HepG2 (cell line): Measurements from ENCODE around the gene JTB. TPM values are rescaled to one million over a fixed set of nuclear protein-coding genes. Genes with fewer than 3 reads are reported as not detected.

ENCODE experiments used
- CEBPB ChIP-seq: IDR thresholded peaks from 2 replicates; pipeline ENCODE4 v1.6.1; 2011; ENCODE audit warnings: low read depth, low read length, improper control_type of control experiment, borderline replicate concordance
- ETV5 ChIP-seq: IDR thresholded peaks from 2 replicates; pipeline ENCODE4 v1.6.1; 2018; ENCODE audit warnings: missing biosample characterization, missing genetic modification reagents, inconsistent platforms, borderline replicate concordance
- KAT2B ChIP-seq: fragments of 150-350 bp; IDR thresholded peaks from 2 replicates; pipeline ENCODE4 v1.6.1; 2014; ENCODE audit warnings: low read depth, low read length, borderline replicate concordance
- MBD4 ChIP-seq: IDR thresholded peaks from 2 replicates; pipeline ENCODE4 v1.6.1; 2012; ENCODE audit warnings: low read length, inconsistent platforms, borderline replicate concordance
- PAF1 ChIP-seq: IDR thresholded peaks from 2 replicates; pipeline ENCODE4 v1.6.1; 2016; ENCODE audit warnings: missing genetic modification reagents, missing compliant biosample characterization
- PTBP1 ChIP-seq: fragments of 200-400 bp; formaldehyde crosslinking; IDR thresholded peaks from 2 replicates; pipeline ENCODE4 v1.6.1; 2018; ENCODE audit warnings: low read length, low read depth; ENCODE audit not compliant: poor library complexity, severe bottlenecking
- ZEB1 ChIP-seq: IDR thresholded peaks from 2 replicates; pipeline ENCODE4 v1.6.1; 2012; ENCODE audit warnings: mild to moderate bottlenecking, low read depth, inconsistent platforms; ENCODE audit not compliant: insufficient replicate concordance
- ZNF136 ChIP-seq: sonication (generic); formaldehyde crosslinking; IDR thresholded peaks from 2 replicates; pipeline ENCODE4 v1.8.1; 2022; ENCODE audit warnings: low read depth, mild to moderate bottlenecking, moderate library complexity, missing genetic modification reagents
- ZNF407 ChIP-seq: sonication (generic); formaldehyde crosslinking; IDR thresholded peaks from one replicate; pipeline ENCODE4 v1.5.1; 2020; ENCODE audit warnings: mild to moderate bottlenecking, missing genetic modification reagents; ENCODE audit errors: not compliant biosample characterization
- ZNF687 ChIP-seq: sonication (generic); formaldehyde crosslinking; IDR thresholded peaks from 2 replicates; pipeline ENCODE4 v1.5.1; 2020; ENCODE audit warnings: mild to moderate bottlenecking, missing genetic modification reagents, moderate library complexity
- ZNF703 ChIP-seq: sonication (generic); formaldehyde crosslinking; IDR thresholded peaks from 2 replicates; pipeline ENCODE4 v1.5.1; 2020; ENCODE audit warnings: missing genetic modification reagents, mild to moderate bottlenecking, moderate library complexity, borderline replicate concordance
- polyA plus RNA-seq, 8 experiments: library from polyadenylated mRNA; depleted of rRNA in 3 of 8; stranded (reverse) in 7 of 8; unstranded in 1 of 8; fragments of >200 nt; fragmentation: Illumina TruSeq in 4 of 8; extraction: Trizol in 4 of 8; gene quantifications; 2 replicates each; pipeline versions ENCODE4 v1.2.1 to v1.2.3, GENCODE V29; 2011 to 2016; ENCODE audit warnings: low read depth in 4 of 8, missing spikeins in 1 of 8, mixed read lengths in 1 of 8; ENCODE audit not compliant: insufficient read depth in 1 of 8
- total RNA-seq, 5 experiments: library from RNA; depleted of rRNA; stranded (reverse); fragments of >200 nt; fragmentation: Illumina TruSeq; extraction: Trizol; gene quantifications; 2 replicates each; pipeline ENCODE4 v1.2.3, GENCODE V29; 2016; ENCODE audit warnings: low read depth in 1 of 5
- TF ChIP-seq, protein P1 (sequence below): sonication (generic); formaldehyde crosslinking; IDR thresholded peaks from 2 replicates; pipeline ENCODE4 v1.5.0; 2020; ENCODE audit warnings: mild to moderate bottlenecking, missing genetic modification reagents

Gene JTB
- total and polyA plus RNA-seq, 2 of the 13 experiments (the other 11 are each of a cell fraction or from before 2014, with no cell fraction given), result 96.7 to 99.2 TPM

- TF ChIP-seq ZNF407 (peak; percentile 95), ZNF703 (CRISPR knock-in tag) (peak; percentile 24; the same call in 1 of the 2 replicates), PTBP1 (no peak), ZNF687 (CRISPR knock-in tag) (peak; percentile 99), ZNF136 (CRISPR knock-in tag) (no peak), ETV5 (CRISPR knock-in tag) (peak; percentile 38; the same call in 1 of the 2 replicates), CEBPB (peak; percentile 31; the same call in 1 of the 2 replicates), KAT2B (peak; percentile 72; the same call in 1 of the 2 replicates), PAF1 (no peak), MBD4 (no peak), ZEB1 (no peak)
- TF ChIP-seq, protein P1, sequence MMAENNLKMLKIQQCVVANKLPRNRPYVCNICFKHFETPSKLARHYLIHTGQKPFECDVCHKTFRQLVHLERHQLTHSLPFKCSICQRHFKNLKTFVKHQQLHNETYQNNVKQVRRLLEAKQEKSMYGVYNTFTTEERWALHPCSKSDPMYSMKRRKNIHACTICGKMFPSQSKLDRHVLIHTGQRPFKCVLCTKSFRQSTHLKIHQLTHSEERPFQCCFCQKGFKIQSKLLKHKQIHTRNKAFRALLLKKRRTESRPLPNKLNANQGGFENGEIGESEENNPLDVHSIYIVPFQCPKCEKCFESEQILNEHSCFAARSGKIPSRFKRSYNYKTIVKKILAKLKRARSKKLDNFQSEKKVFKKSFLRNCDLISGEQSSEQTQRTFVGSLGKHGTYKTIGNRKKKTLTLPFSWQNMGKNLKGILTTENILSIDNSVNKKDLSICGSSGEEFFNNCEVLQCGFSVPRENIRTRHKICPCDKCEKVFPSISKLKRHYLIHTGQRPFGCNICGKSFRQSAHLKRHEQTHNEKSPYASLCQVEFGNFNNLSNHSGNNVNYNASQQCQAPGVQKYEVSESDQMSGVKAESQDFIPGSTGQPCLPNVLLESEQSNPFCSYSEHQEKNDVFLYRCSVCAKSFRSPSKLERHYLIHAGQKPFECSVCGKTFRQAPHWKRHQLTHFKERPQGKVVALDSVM (CRISPR knock-in tag), result peak; percentile 67
Measured at GRCh38 chr1:153977250-153978240, at the start of gene JTB (continued).
